ENCODE measurements around the gene LCE2B.
"Not testable (repeated sequence)": the region's sequence is repeated elsewhere in the genome, so short reads cannot be mapped to it uniquely, and the experiment has no call there.

Gene LCE2B, protein sequence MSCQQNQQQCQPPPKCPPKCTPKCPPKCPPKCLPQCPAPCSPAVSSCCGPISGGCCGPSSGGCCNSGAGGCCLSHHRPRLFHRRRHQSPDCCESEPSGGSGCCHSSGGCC

DNA sequence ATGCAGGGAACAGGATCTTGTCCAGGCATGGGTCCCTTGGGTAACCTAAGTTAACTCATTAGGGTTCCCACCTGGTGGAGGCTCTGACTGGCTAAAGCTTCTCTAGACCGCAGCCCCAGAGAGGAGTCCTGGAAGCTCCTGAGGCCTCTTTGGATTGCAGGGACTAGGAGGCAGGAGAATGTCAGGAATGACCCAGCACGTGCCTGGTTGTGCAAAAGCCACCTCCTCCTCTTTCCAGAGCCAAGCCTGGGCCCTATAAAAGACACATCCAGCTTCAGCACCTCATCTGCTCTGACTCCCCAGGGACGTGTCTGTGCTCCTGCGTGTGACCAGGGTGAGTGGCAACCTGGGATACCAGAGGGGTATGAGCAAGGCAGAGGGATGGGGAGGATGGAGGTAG lies at the start of gene LCE2B:
Gene LCE2B, plus strand, starts transcription at position 301 of the 400 bp plus-strand sequence. CDS start 721 bp downstream, outside the sequence.
- DNase-seq (ENCODE audit: low read depth); H3K4me3 ChIP-seq (ENCODE audit: control insufficient read depth, low read depth, low read length): not testable (repeated sequence)

DNA sequence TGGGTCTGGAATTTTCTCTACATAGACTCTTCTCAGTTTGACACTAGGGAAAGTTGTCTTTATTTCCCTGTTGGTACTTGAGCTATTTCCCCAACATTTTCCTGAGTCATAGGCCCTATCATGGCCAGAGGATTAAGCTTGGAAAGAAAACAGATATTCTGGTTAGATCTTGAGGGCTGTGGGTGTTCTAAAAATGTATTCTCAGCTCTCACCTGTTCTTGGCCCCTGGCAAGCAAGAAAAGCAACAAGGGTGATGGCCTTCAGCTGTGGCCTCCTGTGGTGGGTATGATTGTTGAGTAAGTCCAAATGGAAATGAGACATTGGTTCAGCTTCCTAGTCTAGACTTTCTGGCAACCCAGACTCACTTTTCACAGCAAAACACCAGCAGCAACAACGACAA lies 45.6 kb upstream of the LCE2B start:
- TF ChIP-seq, protein P1, sequence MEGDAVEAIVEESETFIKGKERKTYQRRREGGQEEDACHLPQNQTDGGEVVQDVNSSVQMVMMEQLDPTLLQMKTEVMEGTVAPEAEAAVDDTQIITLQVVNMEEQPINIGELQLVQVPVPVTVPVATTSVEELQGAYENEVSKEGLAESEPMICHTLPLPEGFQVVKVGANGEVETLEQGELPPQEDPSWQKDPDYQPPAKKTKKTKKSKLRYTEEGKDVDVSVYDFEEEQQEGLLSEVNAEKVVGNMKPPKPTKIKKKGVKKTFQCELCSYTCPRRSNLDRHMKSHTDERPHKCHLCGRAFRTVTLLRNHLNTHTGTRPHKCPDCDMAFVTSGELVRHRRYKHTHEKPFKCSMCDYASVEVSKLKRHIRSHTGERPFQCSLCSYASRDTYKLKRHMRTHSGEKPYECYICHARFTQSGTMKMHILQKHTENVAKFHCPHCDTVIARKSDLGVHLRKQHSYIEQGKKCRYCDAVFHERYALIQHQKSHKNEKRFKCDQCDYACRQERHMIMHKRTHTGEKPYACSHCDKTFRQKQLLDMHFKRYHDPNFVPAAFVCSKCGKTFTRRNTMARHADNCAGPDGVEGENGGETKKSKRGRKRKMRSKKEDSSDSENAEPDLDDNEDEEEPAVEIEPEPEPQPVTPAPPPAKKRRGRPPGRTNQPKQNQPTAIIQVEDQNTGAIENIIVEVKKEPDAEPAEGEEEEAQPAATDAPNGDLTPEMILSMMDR (conservative IDR thresholded peaks at IDR 0.05; ENCODE audit: control insufficient read depth, insufficient read depth, low read depth, low read length), result no peak
- no peak overlapping the region for H3K4me3 ChIP-seq (ENCODE audit: control insufficient read depth, low read depth, low read length)
- DNase-seq (ENCODE audit: low read depth), result no peak

DNA sequence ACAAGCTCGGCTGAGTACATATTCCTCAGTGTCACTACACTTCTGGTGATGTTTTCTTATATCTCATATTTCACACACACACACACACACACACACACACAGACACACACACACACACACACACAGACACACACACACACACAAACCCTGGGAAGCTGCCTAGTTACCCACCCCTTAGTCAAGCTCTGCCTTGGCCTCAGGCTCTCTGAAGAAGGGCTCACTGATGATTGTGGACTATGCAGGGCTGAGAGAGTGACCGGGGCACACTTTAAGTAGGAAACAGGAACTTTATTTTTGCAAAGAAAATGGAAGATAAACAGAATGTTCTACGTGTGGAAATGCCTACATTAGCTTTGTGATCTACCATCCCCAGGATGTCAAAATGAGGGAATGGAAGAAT lies 42.0 kb upstream of the LCE2B start:
- no peak overlapping the region for H3K4me3 ChIP-seq (ENCODE audit: control insufficient read depth, low read depth, low read length)
- no peak for DNase-seq (ENCODE audit: low read depth)
- TF ChIP-seq, protein P1 (conservative IDR thresholded peaks at IDR 0.05; ENCODE audit: control insufficient read depth, insufficient read depth, low read depth, low read length), result no peak

DNA sequence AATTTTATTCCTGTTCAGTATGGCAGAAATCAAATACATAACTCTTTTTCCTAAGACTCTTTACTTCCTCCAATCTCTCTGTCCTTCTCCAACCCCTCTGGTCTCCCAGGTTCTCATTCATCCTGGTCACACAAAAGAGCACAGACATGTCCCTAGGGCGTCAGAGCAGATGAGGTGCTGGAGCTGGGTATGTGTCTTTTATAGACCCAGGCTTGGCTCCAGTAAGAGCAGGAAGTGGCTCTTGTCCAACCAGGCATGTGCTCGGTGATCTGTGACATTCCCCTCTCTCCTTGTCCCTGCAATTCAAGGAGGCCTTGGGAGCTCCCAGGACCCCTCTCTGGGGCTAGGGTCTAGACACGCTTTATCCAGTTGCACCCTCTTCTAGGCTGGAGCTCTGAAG lies 40.8 kb upstream of the LCE2B start:
- DNase-seq (ENCODE audit: low read depth), result no peak
- no peak overlapping the region for H3K4me3 ChIP-seq (ENCODE audit: control insufficient read depth, low read depth, low read length)
- TF ChIP-seq, protein P1 (conservative IDR thresholded peaks at IDR 0.05; ENCODE audit: control insufficient read depth, insufficient read depth, low read depth, low read length), result no peak

DNA sequence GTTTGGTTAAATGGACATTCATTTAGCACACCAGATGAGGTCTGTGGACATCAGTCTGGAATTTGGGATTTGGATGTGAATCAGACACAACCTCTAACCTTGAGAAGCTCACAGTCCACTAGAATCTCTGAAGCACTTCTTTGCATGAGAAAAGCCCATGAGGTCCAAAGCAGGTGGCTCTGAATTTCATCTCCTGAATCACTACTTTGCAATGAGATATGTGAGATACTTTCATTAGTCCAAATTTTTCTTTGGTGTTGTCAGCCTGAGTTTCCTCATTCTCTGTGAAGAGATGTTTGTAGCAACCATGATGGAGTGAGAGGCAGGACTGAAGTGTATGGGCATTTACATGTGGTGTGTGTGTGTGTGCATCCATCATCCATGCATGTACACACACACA lies 39.3 kb upstream of the LCE2B start:
- H3K4me3 ChIP-seq (ENCODE audit: control insufficient read depth, low read depth, low read length), result no peak overlapping the region
- TF ChIP-seq, protein P1 (conservative IDR thresholded peaks at IDR 0.05; ENCODE audit: control insufficient read depth, insufficient read depth, low read depth, low read length), result no peak
- peak; percentile 3 for DNase-seq (ENCODE audit: low read depth)

DNA sequence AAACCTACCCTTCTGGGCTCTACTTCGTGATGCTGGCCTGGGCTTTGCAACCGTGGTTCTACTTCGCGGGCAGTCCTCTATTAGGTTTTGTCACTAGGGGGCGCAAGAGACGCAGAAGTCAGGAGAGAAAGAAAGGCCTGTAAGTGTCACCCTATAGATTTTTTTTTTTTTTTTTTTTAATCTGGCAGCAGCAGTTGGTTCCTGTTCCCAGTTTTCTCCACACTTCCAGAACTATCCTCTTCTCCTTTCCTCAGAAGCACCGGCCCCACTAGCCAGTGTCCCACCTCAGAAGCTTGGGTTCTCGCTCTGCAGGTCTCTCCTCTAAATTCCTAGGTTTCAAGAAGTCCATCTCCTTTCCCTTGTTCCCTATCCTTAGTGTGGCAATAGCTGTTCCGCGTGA lies 31.8 kb upstream of the LCE2B start:
- DNase-seq (ENCODE audit: low read depth), result peak; percentile 63
- TF ChIP-seq, protein P1 (conservative IDR thresholded peaks at IDR 0.05; ENCODE audit: control insufficient read depth, insufficient read depth, low read depth, low read length), result peak; percentile 74
- H3K4me3 ChIP-seq (ENCODE audit: control insufficient read depth, low read depth, low read length), result no peak overlapping the region

DNA sequence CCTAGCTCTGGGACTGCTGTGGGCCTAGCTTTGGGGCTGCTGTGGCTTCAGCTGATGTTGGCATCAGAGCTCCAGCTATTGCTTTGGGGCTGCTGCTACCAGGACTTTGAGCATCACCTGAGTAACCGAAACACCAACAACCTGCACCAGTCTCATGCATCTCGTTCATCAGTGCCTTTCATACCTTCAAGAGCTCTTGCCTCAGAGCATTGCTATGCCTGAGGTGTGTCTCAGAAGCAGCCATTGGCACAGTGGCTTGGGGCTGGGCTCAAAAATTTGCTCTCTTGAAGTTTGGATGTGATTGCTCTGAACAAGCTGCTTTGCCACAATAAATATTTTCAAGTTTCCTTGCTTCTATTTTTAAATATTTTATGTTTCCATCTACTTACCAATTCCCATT lies 29.5 kb upstream of the LCE2B start:
- no peak overlapping the region for H3K4me3 ChIP-seq (ENCODE audit: control insufficient read depth, low read depth, low read length)
- TF ChIP-seq, protein P1 (conservative IDR thresholded peaks at IDR 0.05; ENCODE audit: control insufficient read depth, insufficient read depth, low read depth, low read length), result no peak
- no peak for DNase-seq (ENCODE audit: low read depth)
